GM12891 (cell line): ENCODE measurements around the gene ARHGAP18.

Experiments
- PAX5 ChIP-seq: IDR thresholded peaks from 2 replicates; pipeline ENCODE4 v1.6.1; 2011; ENCODE audit warnings: low read length, moderate library complexity, mild to moderate bottlenecking; ENCODE audit not compliant: insufficient read depth, severe bottlenecking
- POLR2A ChIP-seq: IDR thresholded peaks from 2 replicates; pipeline ENCODE4 v1.6.1; 2011; ENCODE audit warnings: low read depth, low read length, control low read depth
- POLR2AphosphoS5 ChIP-seq: IDR thresholded peaks from 2 replicates; pipeline ENCODE4 v1.6.1; 2011; ENCODE audit warnings: low read depth, low read length, control low read depth
- SPI1 ChIP-seq: IDR thresholded peaks from 2 replicates; pipeline ENCODE4 v1.6.1; 2011; ENCODE audit warnings: low read depth, low read length, control low read depth

- TF ChIP-seq POLR2A (no peak), SPI1 (no peak), POLR2AphosphoS5 (no peak), PAX5 (no peak)
Measured at GRCh38 chr6:129605095-129605494, 104.9 kb downstream of the ARHGAP18 start.
